Hepatocyte (in vitro differentiated cells): ENCODE data around the gene SSBP1.

Experiments used
- CTCF ChIP-seq: fragments of 200-600 bp; sonication (generic); IDR thresholded peaks from 2 replicates; pipeline ENCODE4 v1.5.1; 2016; ENCODE audit warnings: antibody characterized with exemption, mild to moderate bottlenecking; ENCODE audit not compliant: poor library complexity
- EZH2 ChIP-seq: fragments of 200-600 bp; sonication (generic); IDR thresholded peaks from 2 replicates; pipeline ENCODE4 v1.6.1; 2016; ENCODE audit warnings: antibody characterized with exemption, mild to moderate bottlenecking, borderline replicate concordance
- EZH2phosphoT487 ChIP-seq: fragments of 200-600 bp; sonication (generic); IDR thresholded peaks from one replicate; pipeline ENCODE4 v1.6.1; 2018; ENCODE audit warnings: antibody characterized with exemption, mild to moderate bottlenecking, low read depth, moderate library complexity; ENCODE audit not compliant: unreplicated experiment, severe bottlenecking

DNA sequence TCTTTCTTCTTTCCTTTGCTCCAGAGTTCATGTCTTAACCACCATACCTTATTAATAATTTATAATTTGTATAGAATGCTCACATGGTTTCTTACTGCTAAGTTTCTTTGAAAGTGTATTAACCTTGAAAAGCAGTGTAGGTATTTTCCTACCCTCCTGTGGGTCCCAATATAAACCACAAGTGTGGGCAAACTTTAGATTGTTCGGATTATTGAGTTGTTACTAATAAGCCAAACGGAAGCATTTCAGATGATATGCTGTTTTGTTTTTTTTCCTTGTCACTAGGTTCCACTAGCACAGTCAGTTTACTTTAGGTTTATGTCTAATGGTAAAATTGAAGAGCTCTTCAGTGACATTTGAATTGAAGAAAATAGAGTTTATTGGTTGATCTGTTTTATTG is 10.2 kb downstream of the SSBP1 start:
- TF ChIP-seq EZH2 = no peak
- no peak for TF ChIP-seq EZH2phosphoT487
- no peak for TF ChIP-seq CTCF
